Keratinocyte (primary cell): Measurements from ENCODE around the gene TSPAN18.

Experiments
- CTCF ChIP-seq, 3 experiments: IDR thresholded peaks in 1 of 3; conservative IDR thresholded peaks in 1 of 3; optimal IDR thresholded peaks in 1 of 3; 2 replicates in 2 of 3; 3 replicates in 1 of 3; pipeline versions ENCODE3 to v1.5.1; 2011; ENCODE audit warnings: low read length in 3 of 3, mild to moderate bottlenecking in 3 of 3, moderate library complexity in 2 of 3, control low read depth in 1 of 3, inconsistent platforms in 1 of 3; ENCODE audit not compliant: insufficient read depth in 2 of 3; ENCODE audit errors: extremely low read depth in 1 of 3
- EZH2 ChIP-seq: IDR thresholded peaks from one replicate; pipeline ENCODE4 v1.6.1; 2012; ENCODE audit warnings: inconsistent platforms, mild to moderate bottlenecking, low read length, moderate library complexity

DNA sequence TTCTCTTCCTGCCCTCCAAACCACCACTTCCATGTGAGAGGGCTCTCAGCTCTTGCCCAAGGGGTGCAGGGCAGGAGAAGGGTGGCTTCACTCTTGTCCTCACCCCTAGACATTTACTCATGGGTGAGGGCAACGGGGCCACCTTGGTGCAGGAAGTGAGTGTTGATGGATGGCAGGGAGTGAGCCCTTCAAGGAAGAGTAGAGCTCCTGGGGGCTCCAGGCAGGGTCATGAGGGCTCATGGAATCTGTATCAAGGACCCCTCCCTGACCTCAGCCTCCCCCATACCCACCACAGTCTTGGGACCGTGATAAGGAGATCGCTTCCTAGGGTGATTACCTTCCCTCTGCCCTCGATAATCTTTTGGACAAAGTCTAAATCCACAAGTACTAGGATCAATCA is 37.8 kb downstream of the TSPAN18 start:
- TF ChIP-seq EZH2 (no peak), CTCF (optimal IDR thresholded peaks at IDR 0.05 in 1 of 3, IDR thresholded peaks at IDR 0.05 in 1 of 3, conservative IDR thresholded peaks at IDR 0.05 in 1 of 3; ENCODE audit: extremely low read depth in 1 of 3, insufficient read depth in 2 of 3, low read length in 3 of 3) (no peak)
